ENCODE data around the gene FUNDC2. TPM values are rescaled to one million over a fixed set of nuclear protein-coding genes. Genes with fewer than 3 reads are reported as not detected.

Gene FUNDC2, protein sequence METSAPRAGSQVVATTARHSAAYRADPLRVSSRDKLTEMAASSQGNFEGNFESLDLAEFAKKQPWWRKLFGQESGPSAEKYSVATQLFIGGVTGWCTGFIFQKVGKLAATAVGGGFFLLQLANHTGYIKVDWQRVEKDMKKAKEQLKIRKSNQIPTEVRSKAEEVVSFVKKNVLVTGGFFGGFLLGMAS
- 61.5 and 143 TPM in 2 replicates for total RNA-seq (ENCODE audit: low replicate concordance)

DNA sequence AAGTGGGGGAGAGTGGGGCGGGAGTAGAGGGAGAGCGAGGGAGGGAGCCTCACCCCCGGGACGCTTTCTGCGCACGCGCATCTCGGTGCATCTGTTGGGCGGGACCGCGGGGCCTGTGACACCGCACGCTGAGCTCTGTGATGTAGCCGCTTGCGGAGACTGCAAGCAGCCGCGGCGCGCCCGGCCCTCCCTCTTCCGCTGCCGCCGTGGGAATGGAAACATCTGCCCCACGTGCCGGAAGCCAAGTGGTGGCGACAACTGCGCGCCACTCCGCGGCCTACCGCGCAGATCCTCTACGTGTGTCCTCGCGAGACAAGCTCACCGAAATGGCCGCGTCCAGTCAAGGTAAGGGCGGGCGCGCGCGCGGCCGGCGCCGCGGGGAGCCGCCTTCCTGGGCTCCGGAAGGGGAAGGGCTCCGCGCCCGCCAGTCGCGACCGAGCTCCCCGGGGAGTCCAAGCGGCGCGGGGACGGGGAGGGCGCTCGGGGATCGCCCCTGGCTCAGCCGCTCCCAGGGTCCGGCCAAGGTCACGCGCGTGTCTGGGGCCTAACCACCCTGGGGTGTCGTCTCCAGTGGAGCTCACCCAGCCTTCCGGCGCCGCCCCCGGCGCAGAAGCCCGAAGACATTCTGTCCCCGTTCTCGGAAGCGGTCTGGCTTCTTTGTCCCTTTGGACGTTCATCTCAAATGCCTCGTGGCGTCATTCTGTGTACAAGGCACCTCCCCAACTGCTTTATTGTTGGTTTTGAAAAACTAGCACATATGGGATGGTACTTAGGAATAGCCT is at the start of gene FUNDC2:
Gene FUNDC2, plus strand, starts transcription at position 118 of the 782 bp plus-strand sequence. Its CDS starts 95 bp downstream, at position 213.
- DNase-seq (ENCODE audit: low read depth): peak; percentile 89
- TF ChIP-seq, protein P1, sequence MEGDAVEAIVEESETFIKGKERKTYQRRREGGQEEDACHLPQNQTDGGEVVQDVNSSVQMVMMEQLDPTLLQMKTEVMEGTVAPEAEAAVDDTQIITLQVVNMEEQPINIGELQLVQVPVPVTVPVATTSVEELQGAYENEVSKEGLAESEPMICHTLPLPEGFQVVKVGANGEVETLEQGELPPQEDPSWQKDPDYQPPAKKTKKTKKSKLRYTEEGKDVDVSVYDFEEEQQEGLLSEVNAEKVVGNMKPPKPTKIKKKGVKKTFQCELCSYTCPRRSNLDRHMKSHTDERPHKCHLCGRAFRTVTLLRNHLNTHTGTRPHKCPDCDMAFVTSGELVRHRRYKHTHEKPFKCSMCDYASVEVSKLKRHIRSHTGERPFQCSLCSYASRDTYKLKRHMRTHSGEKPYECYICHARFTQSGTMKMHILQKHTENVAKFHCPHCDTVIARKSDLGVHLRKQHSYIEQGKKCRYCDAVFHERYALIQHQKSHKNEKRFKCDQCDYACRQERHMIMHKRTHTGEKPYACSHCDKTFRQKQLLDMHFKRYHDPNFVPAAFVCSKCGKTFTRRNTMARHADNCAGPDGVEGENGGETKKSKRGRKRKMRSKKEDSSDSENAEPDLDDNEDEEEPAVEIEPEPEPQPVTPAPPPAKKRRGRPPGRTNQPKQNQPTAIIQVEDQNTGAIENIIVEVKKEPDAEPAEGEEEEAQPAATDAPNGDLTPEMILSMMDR (IDR thresholded peaks at IDR 0.05; ENCODE audit: insufficient read depth, low read length): no peak
- H3K4me3 ChIP-seq (ENCODE audit: low read depth, low read length): peak within 1 kb of the TSS; percentile 67

DNA sequence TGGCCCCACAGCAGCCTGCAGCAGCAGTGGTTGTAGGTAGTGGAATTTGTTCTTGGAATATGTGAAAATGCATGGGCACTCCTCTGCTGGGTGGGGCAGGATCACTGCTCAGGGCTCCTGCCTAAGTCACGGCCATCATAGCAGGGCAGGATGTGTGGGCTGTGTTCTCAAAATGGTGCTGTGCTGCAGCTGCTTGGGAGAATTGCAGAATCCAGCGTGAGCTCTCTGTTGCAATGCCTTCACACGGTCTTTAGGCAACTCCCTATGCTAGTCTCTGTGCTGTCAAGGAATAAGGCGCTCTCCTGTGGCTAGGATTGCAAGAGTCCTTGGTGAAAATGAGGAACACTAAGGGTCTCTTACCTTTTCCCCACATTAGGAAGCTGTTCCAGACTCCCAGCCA is 47.0 kb upstream of the FUNDC2 start:
- H3K4me3 ChIP-seq (ENCODE audit: low read depth, low read length): no peak overlapping the region
- no peak for DNase-seq (ENCODE audit: low read depth)
- TF ChIP-seq, protein P1 (IDR thresholded peaks at IDR 0.05; ENCODE audit: insufficient read depth, low read length): no peak

DNA sequence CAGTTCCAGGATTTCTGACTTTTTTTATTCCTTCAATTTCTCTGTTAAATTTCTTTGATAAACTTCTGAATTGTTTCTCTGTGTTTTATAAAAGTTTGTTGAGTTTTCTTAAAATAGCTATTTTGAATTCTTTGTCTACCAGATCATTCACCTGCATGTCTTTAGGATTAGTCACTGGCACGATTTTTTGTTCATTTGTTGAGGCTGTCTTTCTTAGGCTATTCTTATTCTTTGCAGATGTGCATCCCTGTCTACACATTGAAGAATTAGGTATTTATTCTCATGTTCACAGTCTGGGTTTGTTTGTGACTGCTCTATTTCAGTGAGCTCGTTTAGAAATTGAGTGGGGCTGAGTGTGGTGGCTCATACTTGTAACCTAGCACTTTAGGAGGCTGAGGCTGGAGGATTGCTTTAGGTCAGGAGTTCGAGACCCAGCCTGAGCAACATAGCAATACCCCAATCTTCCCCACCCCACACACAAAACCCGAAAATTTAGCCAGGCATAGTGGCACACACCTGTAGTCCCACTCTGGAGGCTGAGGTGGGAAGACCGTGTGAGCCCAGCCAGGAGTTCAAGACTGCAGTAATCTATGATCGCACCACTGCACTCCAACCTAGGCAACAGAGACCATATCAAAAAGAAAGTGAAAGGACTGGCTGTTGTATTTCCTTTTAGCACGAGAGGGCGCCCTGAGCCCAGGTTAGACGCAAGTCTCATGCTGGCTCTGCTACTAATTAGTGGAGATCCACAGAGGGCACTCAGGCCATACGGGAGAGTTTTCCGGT is 46.1 kb upstream of the FUNDC2 start:
- peak overlapping the region; percentile 67 for H3K4me3 ChIP-seq (ENCODE audit: low read depth, low read length)
- TF ChIP-seq, protein P1 (IDR thresholded peaks at IDR 0.05; ENCODE audit: insufficient read depth, low read length): peak; percentile 56
- peak; percentile 72 for DNase-seq (ENCODE audit: low read depth)

DNA sequence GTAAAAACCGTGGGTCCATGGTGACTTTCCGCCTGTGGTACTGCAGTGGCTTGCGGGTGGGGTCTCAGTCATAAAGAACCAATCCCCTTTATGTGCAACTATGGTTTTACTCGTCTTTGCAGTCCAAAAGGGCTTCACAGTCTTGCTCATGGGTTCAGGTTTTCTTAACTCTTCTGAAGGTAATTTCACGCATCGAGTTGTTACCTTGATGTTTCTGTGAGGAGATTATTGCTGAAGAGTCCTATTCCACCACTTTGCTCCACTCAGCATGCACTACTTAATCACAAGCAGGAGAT is 45.6 kb upstream of the FUNDC2 start:
- TF ChIP-seq, protein P1 (IDR thresholded peaks at IDR 0.05; ENCODE audit: insufficient read depth, low read length): no peak
- H3K4me3 ChIP-seq (ENCODE audit: low read depth, low read length): no peak overlapping the region
- no peak for DNase-seq (ENCODE audit: low read depth)

DNA sequence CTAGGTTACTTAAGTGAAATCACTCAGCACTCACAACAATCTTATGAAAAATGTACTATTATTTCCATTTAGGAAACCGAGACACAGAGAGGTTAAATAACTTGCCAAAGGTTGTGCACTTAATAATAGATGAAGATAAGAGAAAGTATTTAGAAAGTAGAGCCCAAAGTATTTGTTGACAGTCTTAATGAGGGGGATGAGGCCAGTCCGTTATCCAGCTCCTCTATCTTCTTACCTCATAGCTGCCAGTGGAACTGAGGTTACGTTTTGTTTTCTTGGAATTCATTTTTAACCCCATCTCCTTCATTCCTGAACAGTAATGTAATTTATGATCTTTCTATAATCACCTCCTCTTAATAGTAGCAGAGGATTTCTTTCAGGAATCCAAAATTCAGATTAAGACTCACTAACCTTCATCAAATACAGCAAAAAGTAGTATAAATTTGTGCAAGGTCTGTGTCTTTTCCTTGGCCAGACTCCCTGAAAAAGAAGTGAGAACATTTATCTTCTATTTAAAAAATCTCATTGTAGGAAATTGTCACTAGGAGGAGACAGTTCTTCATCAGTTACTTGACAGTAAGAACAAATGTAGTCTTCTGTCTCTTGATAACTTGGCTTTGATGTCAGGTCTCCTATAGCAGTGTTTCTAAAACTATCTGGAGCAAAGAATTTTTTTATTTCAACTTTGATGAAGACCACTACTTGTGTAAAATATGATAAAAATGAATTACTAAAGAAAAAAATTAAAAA is 39.6 kb upstream of the FUNDC2 start:
- TF ChIP-seq, protein P1 (IDR thresholded peaks at IDR 0.05; ENCODE audit: insufficient read depth, low read length): no peak
- DNase-seq (ENCODE audit: low read depth): peak; percentile 12
- H3K4me3 ChIP-seq (ENCODE audit: low read depth, low read length): no peak overlapping the region

DNA sequence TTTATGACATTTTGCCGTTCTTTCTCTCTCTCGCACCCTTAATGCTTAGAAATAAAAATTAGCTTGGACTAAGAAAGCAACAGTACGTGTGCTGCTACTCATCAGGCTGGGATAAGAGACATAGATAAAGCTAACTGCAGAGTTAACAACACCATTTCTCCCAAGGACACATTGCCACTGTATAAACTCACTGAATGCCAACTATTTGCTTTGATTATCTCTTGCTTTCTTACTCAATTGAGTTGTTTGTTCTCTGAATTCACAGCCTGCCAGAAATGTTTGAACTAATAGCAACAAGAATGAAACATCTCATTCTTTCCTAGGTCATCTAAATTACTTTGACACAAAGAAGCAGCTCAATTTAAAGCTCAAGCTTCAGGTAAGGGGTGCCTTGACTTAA is 38.7 kb upstream of the FUNDC2 start:
- DNase-seq (ENCODE audit: low read depth): no peak
- TF ChIP-seq, protein P1 (IDR thresholded peaks at IDR 0.05; ENCODE audit: insufficient read depth, low read length): no peak

More for the DNA sequence above, 38.7 kb upstream of the FUNDC2 start:
- no peak overlapping the region for H3K4me3 ChIP-seq (ENCODE audit: low read depth, low read length)
